NCI-H345 (cell line): Measurements from ENCODE around the gene NCAPD3.
"Not testable (repeated sequence)": the region's sequence is repeated elsewhere in the genome, so short reads cannot be mapped to it uniquely, and the experiment has no call there.

Experiments used
- DNase-seq: peaks from one replicate; lab custom pipeline; 2025; lab: John Stamatoyannopoulos, UW

Gene NCAPD3, protein sequence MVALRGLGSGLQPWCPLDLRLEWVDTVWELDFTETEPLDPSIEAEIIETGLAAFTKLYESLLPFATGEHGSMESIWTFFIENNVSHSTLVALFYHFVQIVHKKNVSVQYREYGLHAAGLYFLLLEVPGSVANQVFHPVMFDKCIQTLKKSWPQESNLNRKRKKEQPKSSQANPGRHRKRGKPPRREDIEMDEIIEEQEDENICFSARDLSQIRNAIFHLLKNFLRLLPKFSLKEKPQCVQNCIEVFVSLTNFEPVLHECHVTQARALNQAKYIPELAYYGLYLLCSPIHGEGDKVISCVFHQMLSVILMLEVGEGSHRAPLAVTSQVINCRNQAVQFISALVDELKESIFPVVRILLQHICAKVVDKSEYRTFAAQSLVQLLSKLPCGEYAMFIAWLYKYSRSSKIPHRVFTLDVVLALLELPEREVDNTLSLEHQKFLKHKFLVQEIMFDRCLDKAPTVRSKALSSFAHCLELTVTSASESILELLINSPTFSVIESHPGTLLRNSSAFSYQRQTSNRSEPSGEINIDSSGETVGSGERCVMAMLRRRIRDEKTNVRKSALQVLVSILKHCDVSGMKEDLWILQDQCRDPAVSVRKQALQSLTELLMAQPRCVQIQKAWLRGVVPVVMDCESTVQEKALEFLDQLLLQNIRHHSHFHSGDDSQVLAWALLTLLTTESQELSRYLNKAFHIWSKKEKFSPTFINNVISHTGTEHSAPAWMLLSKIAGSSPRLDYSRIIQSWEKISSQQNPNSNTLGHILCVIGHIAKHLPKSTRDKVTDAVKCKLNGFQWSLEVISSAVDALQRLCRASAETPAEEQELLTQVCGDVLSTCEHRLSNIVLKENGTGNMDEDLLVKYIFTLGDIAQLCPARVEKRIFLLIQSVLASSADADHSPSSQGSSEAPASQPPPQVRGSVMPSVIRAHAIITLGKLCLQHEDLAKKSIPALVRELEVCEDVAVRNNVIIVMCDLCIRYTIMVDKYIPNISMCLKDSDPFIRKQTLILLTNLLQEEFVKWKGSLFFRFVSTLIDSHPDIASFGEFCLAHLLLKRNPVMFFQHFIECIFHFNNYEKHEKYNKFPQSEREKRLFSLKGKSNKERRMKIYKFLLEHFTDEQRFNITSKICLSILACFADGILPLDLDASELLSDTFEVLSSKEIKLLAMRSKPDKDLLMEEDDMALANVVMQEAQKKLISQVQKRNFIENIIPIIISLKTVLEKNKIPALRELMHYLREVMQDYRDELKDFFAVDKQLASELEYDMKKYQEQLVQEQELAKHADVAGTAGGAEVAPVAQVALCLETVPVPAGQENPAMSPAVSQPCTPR (N-terminal part only)

DNA sequence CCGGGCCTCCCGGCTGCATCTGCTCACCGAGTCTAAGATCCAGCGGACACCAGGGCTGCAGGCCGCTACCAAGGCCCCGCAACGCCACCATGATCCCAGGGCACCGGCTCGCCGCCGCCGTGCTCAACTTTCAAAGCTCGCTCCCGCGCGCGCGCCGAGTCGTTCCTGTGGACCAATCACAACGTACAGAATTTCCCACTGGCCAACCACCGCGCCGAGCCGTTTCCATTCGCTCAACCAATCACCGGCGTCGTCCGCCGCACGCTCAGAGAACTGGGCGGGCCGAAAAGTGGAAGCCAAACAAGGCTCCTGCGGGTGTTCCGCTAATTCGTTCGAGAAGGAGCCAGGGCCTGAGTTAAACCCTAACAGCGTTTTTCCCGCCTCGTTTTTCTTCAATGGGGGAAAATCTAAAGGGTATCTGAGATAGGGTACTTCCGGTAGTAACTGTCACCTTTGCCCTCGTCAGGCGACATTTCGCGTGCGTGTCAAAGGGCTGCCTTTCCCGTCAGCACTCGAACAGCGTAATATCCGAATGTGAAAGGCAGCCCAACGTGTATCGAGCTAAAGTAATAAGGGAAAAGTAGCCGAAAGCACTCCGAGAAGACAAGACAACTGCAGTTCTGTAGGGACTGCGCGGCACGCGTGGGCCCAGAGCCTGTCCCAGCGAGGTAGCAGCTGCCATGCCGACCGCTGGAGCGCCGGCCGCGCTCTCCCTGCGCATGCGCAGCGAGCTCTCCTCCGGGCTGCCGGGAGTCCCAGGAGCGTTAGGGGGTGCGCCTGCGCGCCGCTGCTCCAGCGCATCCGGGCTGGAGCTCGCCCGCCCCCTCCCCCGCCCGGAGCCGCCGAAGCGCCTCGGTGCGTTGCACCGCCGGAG is at the start of gene NCAPD3, which contains the start of gene VPS26B:
NCAPD3 (minus strand) TSS at position 132 of the 874 bp plus-strand sequence; CDS start at position 91, 41 bp downstream.
VPS26B (plus strand) TSS at position 836 of the 874 bp plus-strand sequence. CDS start 452 bp downstream, outside the sequence.
- peak; percentile 98 for DNase-seq

DNA sequence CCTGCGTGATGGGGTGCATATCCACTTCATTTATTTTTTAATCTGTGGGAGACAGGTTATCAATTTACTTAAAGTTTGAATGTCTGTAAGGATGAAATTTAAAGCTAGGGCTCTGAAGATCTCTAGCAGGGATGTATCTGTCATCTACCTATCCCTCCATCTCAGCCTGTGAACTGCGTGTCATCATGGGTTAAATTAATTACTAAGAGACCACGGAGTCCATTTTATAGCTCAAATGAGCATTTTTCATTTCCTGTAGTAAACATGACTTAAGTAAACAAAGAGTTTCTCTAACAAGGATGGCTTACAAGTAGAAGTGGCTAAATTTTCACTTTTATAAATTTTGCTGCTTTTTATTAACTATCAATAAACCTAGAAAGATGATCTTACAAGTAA is 49.5 kb upstream of the NCAPD3 start:
- no peak for DNase-seq

DNA sequence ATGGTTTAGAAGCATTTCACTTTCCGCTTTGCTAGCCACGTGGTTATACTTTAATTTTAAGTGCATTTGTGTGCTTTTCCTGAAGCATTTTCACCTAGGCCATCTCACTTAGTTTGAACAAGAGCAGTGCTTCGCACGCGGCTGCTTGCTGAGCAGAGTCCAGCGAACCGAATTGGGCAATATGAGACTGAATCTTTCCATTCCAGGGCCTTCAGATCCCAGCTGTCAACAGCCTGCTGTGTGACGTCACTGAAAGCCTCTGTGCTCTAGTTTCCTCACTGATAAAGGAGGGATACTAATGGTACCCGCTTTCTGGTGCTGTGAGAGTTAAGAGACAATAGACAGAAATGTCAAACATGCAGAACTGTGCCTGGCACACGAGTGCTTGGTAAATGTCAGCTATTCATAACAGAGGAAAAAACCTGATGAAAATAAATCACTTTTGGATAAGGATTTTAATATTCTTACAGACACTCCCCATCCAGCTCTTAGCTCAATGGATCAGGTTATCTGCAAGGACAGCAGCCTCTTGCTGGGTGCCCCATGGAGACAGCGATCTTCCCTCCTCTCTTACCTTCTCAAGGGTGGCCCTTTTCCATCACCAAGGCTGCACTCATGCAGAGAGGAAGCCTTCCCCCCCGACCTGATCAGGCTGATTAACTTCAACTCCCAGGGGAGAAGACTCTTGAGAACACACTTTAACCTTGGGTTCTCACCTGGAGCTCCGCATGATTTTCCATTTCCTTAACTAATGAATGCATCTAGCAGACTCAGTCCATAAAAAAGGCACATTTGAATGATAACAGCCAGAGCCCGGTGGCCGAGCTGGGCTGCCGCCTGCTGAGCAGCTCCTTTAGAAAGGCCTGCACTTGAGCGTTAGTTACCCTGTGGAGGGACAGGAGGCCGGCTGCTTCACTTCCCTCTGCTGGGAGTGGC is 48.9 kb upstream of the NCAPD3 start:
- DNase-seq, result peak; percentile 64

DNA sequence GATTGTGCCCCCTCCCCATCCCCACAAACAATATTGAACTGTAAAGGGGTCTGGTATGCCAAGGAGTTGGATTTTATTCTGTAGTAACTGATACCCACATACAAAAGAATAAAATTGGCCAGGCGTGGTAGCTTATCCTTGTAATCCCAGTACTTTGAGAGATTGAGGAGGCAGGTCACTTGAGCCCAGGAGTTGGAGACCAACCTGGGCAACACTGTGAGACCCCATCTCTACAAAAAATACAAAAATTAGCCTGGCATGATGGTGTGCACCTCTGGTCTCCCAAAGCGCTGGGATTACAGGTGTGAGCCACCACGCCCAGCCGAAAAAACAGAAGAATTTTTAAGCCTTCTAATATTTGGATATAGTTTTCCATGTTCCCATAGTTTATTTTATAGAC is 48.2 kb upstream of the NCAPD3 start:
- no peak for DNase-seq

DNA sequence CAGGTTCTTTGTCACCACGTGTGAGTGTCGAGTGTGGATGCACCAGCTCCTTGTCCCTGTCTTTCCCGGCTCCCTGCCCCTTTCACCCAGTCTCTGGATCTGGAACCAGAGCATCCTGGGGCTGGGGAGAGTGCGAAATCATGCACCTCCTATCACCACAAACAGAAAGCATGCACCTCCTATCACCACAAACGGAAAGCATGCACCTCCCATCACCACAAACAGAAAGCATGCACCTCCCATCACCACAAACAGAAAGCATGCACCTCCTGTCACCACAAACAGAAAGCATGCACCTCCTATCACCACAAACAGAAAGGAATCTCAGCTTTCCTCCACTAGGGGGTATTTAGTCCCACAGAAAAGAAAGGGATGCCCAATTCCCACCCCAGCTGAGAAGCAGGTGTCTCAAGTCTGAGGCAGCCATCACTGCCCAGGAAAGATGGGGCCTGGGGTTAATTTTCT is 46.5 kb upstream of the NCAPD3 start:
- peak; percentile 35 for DNase-seq

DNA sequence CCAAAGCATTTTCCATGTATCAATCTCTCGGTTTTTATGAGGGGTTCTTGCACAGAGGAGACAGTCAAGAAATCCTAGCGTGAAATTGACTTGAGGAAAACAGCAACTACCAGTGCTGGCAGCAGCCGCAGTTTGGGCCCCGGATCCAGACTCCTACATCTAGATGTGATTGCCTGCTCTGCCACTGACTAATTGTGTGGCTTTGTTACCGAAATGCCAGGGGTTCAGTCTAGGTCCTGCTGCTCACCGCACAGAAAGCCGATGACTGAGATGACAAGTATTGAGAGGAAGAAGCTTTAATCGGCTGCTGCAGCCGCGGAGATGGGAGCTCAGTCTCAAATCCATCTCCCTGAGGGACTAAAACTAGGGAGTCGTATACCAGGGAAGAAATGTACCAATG is 44.2 kb upstream of the NCAPD3 start:
- no peak for DNase-seq

DNA sequence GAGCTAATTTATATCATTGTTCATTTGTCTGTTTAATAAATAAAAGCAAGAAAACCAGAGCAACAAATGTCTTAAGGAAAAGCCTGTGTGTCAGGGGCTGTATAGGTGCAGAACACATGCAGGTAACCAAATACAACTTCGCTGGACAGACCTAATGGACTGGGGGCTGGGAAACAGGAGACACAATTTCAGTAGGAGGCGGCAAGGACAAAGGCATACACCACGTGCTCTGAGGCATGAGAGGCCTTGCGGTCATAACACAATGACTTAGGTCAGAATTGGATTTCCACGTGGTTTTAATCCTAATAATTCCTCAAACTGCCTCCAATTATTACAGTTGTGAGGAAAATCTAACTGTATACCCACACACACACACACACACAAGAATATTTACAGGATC is 43.7 kb upstream of the NCAPD3 start:
- no peak for DNase-seq

DNA sequence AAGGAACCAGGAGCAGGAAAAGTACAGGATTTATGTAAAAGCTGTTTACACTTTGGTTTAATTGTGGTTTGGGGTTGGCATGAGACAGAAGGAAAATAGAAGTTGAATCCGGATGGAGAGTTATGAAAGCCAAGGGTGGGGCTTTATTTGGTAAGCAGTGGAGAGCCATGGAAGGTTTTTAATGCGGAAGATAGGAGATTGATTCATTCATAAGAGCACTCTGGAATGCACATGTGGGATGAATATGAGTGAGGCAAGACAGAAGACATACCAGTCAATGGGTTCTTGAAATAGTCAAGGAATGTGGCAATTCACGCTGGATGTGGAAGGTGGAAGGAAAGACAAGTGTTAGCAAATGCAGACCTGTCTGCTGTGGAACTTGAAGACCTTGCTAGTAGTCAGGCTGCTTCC is 43.1 kb upstream of the NCAPD3 start:
- DNase-seq, result no peak

DNA sequence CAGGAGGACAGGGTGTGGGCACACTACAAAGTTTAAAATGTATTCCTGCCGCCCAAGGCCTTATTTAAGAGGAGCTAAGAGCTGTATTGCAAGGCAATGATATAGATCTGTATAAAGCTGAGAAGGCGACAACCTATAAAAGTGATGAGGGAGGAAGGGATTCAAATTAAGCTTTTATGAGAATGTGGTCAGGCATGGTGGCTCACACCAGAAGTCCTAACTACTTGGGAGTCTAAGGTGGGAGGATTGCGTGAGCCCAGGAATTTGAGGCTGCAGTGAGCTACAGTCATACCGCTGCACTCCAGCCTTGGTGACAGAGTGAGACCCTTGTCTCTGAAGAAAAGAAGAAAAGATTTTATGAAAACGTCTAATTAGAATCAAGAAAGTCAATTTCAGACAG is 42.7 kb upstream of the NCAPD3 start:
- DNase-seq, result no peak

DNA sequence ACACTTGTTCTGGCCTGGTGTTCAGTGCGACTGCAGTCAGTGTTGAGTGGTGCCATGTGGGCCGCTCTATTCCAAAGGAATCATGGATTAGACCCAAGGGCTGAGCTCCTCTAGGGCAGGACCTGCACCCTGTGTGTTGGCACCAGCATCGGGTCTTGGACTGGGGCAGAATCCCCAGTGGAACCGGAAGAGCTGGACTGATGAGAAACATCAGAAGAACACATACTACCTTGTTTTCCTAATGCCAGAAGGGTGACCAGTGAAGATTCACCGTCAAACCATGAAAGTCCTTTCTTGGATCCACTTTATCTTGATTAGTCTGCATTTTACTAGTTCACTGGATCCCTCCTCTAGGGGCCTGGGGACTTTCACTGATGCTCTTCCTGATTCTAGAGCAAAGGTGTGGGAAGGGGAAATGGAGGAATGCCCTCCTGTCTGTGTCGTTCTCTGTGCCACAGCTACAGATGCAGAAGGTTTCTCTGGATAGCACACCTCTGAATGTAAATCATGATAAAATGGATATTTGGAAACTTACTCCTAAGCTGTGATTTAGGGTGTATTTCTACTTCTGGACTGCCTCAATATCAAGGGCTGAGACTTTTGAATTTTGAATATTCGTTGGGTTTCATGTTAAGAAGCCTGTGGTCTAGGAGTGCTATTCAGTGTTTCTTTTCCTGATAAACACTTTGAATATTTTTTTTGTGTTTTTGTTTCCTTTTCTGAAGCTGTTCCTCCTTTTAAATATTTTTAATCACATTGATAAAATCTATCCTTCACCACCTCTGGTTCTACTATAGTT is 41.4 kb upstream of the NCAPD3 start:
- no peak for DNase-seq

DNA sequence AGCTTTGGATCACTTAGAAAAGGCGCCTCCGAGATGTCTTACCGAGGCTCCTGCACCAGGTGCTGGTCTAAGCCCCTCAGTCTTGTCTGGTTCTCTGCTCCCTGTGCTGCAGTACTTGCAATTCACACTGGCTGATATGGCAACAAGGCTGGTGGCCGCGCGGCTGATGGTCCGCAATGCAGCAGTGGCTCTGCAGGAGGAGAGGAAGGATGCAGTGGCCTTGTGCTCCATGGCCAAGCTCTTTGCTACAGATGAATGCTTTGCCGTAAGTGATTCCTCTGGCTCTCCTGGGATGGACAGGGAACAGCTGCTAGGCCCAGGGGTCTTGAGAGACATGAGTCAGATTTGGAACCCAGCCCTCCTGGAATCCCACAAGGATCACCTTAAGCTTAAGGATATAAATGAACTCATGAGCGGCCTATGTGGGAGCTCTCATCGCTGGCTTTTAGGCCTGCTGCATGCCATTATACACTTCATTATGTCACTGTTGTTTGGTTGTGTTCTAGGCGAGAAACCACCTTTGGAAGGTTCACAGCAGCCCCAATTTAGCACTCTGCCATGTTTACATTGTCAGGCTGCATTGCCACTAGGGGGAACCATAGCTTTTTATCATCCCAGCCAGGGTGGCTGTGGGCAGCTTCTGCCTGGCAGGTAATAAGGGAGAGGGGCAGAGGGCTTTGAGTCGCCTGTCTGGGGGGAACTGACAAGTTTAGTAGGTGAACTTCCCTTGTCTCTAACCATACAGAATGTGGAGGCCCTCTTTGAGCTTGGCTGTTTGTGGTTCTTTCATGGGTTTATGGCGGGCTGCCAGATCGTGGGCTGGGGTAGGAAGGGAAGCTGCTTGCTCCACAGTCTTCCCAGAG is 38.1 kb upstream of the NCAPD3 start:
- DNase-seq, result peak; percentile 15

DNA sequence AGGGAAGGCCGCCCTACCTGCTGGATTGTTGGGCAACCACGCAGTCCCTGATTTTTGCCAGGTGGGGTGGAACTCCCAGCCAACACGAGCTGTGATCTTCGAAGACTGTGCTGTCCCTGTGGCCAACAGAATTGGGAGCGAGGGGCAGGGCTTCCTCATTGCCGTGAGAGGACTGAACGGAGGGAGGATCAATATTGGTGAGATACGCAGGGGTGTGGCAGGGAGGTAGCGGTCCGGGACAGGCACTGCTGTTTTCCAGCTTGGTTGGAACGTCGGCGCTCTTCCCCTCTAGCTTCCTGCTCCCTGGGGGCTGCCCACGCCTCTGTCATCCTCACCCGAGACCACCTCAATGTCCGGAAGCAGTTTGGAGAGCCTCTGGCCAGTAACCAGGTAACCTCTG is 37.2 kb upstream of the NCAPD3 start:
- DNase-seq, result no peak

DNA sequence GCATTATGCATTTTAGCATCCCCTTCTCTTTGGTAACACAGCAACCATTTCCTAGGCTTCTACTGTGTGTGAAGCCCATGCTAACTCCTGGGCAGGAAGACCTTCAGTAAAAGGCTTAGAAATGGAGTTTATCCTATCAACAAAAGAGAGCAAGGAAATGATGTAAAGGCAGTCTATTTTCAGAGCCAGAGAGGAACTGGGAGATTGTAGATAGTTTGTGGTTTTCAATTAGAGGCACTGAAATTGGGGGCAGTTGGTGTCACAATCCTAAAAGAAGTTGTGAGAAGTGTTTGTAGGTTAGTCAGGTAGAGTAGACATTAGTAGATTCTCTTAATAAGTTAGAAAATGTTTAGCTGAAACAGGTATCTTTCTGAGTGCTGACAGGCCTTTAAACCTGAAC is 36.7 kb upstream of the NCAPD3 start:
- no peak for DNase-seq

DNA sequence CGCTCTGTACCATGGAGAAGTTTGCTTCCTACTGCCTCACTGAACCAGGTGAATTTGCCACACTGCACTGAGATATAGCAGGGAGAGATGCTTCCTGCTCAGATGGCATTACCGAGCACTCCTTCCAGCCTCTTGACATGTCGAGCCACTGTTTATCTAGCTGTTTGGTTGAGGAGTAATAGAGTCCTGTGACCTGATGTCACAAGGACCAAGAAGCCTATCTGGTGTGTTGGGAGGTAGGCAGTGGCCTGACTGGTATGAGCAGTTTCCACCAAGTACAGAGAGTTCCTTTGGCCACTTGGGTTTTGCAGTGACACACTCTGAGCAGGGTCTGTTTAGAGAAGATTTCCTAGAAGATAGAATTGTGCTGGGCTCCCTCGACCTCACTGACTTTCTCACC is 34.8 kb upstream of the NCAPD3 start:
- DNase-seq, result no peak

DNA sequence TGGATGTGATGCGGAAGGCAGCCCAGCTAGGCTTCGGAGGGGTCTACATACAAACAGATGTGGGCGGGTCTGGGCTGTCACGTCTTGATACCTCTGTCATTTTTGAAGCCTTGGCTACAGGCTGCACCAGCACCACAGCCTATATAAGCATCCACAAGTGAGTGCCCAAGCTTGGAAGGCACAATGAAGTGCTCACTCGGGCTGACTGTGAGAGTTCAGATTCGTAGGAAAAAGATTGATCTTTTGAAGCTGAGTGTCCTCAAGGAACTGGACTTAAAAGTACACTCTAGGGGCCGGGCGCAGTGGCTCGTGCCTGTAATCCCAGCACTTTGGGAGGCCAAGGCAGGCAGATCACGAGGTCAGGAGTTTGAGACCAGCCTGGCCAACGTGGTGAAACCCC is 33.3 kb upstream of the NCAPD3 start:
- DNase-seq, result no peak

DNA sequence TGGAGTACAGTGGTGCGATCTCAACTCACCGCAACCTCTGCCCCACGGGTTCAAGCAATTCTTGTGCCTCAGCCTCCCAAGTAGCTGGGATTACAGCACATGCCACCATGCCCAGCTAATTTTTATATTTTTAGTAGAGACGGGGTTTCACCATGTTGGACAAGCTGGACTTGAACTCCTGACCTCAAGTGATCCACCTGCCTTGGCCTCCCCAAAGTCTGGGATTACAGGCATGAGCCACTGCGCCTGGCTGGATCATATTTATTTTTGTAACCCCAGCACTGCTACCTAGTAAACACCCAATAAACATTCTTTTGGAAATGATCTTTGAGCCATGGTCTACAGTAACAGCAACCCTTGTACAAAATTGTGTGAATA is 31.4 kb upstream of the NCAPD3 start:
- DNase-seq, result not testable (repeated sequence)

DNA sequence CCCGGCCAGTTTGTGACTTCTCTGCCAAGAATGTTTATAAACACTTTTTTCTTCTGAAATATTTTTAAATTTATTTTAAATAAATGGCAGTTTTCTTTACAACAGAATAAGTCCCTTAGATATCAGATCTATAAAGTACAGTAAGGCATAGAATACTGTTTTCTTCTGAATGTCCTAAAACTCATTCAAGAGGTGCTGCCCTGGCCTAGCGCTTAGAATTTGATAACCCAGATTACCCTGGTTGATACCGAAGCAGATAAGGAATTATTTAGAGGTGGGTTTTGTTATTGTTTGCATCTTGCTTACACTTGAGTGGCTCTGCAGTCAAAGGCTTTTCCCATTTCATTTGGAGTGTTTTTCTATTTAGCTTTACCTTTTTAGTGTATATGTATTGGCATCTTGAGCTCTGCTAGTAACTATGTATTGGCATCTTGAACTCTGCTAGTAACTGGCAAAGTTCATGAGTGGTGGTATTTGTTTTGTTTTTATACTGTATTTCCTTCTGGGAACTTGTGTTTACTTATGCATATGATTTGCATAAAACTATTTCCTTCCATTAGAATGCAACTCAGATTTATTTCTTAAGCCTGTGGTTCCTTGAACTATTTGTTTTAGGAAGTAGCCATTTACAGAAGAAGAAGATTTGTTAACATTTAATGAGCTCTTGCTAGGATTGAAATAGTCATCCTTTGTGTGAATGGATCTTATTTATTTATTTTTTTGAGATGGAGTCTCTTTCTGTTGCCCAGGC is 30.8 kb upstream of the NCAPD3 start:
- no peak for DNase-seq
